ENCODE results near the gene ALK. TPM values are rescaled to one million over a fixed set of nuclear protein-coding genes. Genes with fewer than 3 reads are reported as not detected.

Gene ALK
- total and polyA plus RNA-seq, 2 donors (not counting 1 experiment from before 2014, with no cell fraction given): not detected

DNA sequence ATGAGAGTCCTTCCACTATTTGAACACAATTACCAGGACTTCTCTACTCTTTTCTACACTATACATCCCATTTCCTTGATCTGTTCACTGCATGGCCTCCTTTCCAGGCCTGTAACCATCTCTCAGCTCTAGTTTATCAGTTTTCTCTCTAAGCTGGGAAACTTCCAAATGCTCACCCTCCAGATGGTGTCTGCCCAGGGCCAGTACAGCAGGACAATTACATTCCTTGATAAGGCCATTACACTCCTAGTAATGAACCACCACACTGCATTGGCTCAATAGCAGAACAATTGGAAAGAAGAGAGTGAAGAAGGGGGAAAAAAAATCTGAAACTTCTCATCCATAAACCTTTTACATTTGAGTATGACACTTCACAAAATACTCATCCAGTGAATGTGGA, 359.1 kb downstream of the ALK start:
- Histone ChIP-seq H3K4me1 (ENCODE audit: control insufficient read depth in 2 of 2, insufficient read depth in 2 of 2, low read length in 2 of 2) (no peaks in the 10 kb centered on the region), H3K4me2 (replicated peaks; ENCODE audit: low read depth, low read length, poor library complexity, severe bottlenecking) (no peak overlapping the region), H3K4me3 (ENCODE audit: control extremely low read depth in 1 of 5, extremely low read depth in 1 of 5, insufficient read depth in 1 of 5, low read depth in 2 of 5, low read length in 4 of 5) (no peak overlapping the region), H3K27ac (ENCODE audit: low read length in 2 of 2) (no peak overlapping the region), H3K79me2 (ENCODE audit: control insufficient read depth, insufficient read depth, low read length) (no peaks in the 10 kb centered on the region), H3K9me3 (ENCODE audit: control extremely low read depth in 1 of 3, control insufficient read depth in 2 of 3, insufficient read depth in 1 of 3, low read length in 2 of 3) (no peaks in the 10 kb centered on the region), H2AFZ (ENCODE audit: insufficient read depth, low read depth, low read length, poor library complexity, severe bottlenecking) (no peak overlapping the region), H3K9ac (ENCODE audit: low read length) (no peak overlapping the region), H3K27me3 (replicated peaks in 1 of 4; ENCODE audit: control extremely low read depth in 1 of 4, control insufficient read depth in 3 of 4, insufficient read depth in 4 of 4, low read length in 3 of 4) (no peaks in the 10 kb centered on the region), H3K36me3 (replicated peaks in 1 of 2; ENCODE audit: control extremely low read depth in 1 of 2, control insufficient read depth in 1 of 2, extremely low read depth in 1 of 2, insufficient read depth in 2 of 2, low read length in 1 of 2) (no peaks in the 10 kb centered on the region), H4K20me1 (ENCODE audit: control insufficient read depth, insufficient read depth, low read length, poor library complexity, severe bottlenecking) (no peaks in the 10 kb centered on the region)
- POLR2A ChIA-PET: no interaction called here
- no peaks in the 10 kb centered on the region for H3K9me3 Mint-ChIP-seq (ENCODE audit: insufficient read depth)
- CTCF ChIA-PET: no interaction called here
- H3K4me1 Mint-ChIP-seq: no peaks in the 10 kb centered on the region
- no peak for DNase-seq
- ATAC-seq (ENCODE audit: low read depth): no peak
- peaks cover 4% of the 10 kb centered on the region for H3K27me3 Mint-ChIP-seq
- TF ChIP-seq, protein P1, sequence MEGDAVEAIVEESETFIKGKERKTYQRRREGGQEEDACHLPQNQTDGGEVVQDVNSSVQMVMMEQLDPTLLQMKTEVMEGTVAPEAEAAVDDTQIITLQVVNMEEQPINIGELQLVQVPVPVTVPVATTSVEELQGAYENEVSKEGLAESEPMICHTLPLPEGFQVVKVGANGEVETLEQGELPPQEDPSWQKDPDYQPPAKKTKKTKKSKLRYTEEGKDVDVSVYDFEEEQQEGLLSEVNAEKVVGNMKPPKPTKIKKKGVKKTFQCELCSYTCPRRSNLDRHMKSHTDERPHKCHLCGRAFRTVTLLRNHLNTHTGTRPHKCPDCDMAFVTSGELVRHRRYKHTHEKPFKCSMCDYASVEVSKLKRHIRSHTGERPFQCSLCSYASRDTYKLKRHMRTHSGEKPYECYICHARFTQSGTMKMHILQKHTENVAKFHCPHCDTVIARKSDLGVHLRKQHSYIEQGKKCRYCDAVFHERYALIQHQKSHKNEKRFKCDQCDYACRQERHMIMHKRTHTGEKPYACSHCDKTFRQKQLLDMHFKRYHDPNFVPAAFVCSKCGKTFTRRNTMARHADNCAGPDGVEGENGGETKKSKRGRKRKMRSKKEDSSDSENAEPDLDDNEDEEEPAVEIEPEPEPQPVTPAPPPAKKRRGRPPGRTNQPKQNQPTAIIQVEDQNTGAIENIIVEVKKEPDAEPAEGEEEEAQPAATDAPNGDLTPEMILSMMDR (IDR thresholded peaks at IDR 0.05): no peak
- TF ChIP-seq EZH2 (IDR thresholded peaks at IDR 0.05; ENCODE audit: borderline replicate concordance, insufficient read depth, low read depth, low read length, poor library complexity, severe bottlenecking): no peak
- H3K27ac Mint-ChIP-seq: no peak overlapping the region
- intact Hi-C loops (cut with micrococcal nuclease): no loop called here
- H3K4me3 Mint-ChIP-seq: no peak overlapping the region

DNA sequence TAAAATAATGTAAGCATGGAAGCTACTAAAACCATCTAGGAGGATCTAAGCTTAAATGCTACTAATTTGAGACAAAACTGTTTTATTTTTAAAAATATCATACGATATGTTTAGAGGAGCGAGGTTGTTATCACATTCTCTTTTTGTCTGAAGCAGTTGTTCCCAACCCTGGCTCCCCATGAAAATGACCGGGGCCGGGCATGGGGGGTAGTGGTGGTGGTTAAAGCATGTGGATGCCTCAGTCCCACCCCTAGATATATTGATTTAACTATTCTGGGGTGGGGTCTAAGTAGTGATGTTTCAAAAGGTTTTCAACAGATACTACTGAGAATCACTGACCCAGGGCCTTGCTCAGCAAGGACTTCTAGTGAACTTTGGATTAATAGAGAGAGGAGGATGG, 359.8 kb downstream of the ALK start:
- intact Hi-C loops (cut with micrococcal nuclease): no loop called here
- Histone ChIP-seq H3K27ac (ENCODE audit: low read length in 2 of 2) (no peak overlapping the region), H3K4me3 (ENCODE audit: control extremely low read depth in 1 of 5, extremely low read depth in 1 of 5, insufficient read depth in 1 of 5, low read depth in 2 of 5, low read length in 4 of 5) (no peak overlapping the region), H4K20me1 (ENCODE audit: control insufficient read depth, insufficient read depth, low read length, poor library complexity, severe bottlenecking) (no peaks in the 10 kb centered on the region), H3K9me3 (ENCODE audit: control extremely low read depth in 1 of 3, control insufficient read depth in 2 of 3, insufficient read depth in 1 of 3, low read length in 2 of 3) (no peaks in the 10 kb centered on the region), H3K36me3 (replicated peaks in 1 of 2; ENCODE audit: control extremely low read depth in 1 of 2, control insufficient read depth in 1 of 2, extremely low read depth in 1 of 2, insufficient read depth in 2 of 2, low read length in 1 of 2) (no peaks in the 10 kb centered on the region), H3K4me1 (ENCODE audit: control insufficient read depth in 2 of 2, insufficient read depth in 2 of 2, low read length in 2 of 2) (no peaks in the 10 kb centered on the region), H3K79me2 (ENCODE audit: control insufficient read depth, insufficient read depth, low read length) (no peaks in the 10 kb centered on the region), H3K4me2 (replicated peaks; ENCODE audit: low read depth, low read length, poor library complexity, severe bottlenecking) (no peak overlapping the region), H3K27me3 (replicated peaks in 1 of 4; ENCODE audit: control extremely low read depth in 1 of 4, control insufficient read depth in 3 of 4, insufficient read depth in 4 of 4, low read length in 3 of 4) (no peaks in the 10 kb centered on the region), H3K9ac (ENCODE audit: low read length) (no peak overlapping the region), H2AFZ (ENCODE audit: insufficient read depth, low read depth, low read length, poor library complexity, severe bottlenecking) (no peak overlapping the region)
- 100% methylated on average over 2 of the region's 4 CpGs for WGBS (ENCODE audit: insufficient coverage)
- H3K9me3 Mint-ChIP-seq (ENCODE audit: insufficient read depth): no peaks in the 10 kb centered on the region
- no peak overlapping the region for H3K4me3 Mint-ChIP-seq
- no peak for DNase-seq
- H3K27me3 Mint-ChIP-seq: peaks cover 4% of the 10 kb centered on the region
- CTCF ChIA-PET: no interaction called here
- no peak overlapping the region for H3K27ac Mint-ChIP-seq
- no peaks in the 10 kb centered on the region for H3K4me1 Mint-ChIP-seq
- no peak for ATAC-seq (ENCODE audit: low read depth)
- POLR2A ChIA-PET: no interaction called here
- no peak for TF ChIP-seq EZH2 (IDR thresholded peaks at IDR 0.05; ENCODE audit: borderline replicate concordance, insufficient read depth, low read depth, low read length, poor library complexity, severe bottlenecking)
- TF ChIP-seq, protein P1 (IDR thresholded peaks at IDR 0.05): no peak
